ENCODE measurements around the gene DLK1.

Gene DLK1

DNA sequence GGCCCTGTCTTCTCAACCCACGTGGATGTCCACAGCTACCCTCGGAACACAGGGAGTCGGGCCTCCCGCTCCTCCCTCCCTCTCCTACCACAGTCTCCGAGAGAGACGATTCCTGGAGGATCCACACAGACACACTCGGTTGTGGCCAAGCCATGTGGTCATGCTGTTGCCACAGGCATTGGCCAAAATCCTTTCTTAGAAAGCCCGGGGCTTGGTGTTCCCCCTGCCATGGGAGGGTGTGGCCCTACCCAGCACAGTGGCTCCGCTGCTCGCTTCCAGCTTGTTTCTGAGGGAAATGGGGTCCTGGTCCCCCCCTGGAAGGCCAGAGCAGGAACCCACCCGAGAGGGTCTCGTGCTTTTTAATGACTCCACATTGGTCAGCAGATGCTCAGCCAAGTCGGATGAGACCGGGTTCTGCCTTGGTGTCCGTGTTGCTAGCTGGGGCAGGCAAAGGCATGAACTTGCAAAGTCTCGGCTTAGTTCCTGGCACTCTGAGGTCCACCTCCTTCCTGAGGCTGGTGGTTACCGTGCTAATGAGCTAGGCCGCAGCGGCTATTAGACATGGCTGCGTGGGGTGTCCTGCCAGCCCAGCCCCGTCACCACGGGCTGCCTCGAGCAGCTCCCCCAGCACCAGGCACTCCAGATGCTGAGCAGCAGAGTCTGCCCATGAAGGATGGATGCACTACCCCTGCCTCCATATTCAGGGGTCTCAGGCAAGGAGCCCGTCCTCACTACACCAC lies 52.4 kb downstream of the DLK1 start:
- no peak overlapping the region for H3K27ac ChIP-seq
- no peak for TF ChIP-seq ZFX (IDR thresholded peaks at IDR 0.05)
- TF ChIP-seq, protein P1, sequence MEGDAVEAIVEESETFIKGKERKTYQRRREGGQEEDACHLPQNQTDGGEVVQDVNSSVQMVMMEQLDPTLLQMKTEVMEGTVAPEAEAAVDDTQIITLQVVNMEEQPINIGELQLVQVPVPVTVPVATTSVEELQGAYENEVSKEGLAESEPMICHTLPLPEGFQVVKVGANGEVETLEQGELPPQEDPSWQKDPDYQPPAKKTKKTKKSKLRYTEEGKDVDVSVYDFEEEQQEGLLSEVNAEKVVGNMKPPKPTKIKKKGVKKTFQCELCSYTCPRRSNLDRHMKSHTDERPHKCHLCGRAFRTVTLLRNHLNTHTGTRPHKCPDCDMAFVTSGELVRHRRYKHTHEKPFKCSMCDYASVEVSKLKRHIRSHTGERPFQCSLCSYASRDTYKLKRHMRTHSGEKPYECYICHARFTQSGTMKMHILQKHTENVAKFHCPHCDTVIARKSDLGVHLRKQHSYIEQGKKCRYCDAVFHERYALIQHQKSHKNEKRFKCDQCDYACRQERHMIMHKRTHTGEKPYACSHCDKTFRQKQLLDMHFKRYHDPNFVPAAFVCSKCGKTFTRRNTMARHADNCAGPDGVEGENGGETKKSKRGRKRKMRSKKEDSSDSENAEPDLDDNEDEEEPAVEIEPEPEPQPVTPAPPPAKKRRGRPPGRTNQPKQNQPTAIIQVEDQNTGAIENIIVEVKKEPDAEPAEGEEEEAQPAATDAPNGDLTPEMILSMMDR (conservative IDR thresholded peaks at IDR 0.05): no peak

DNA sequence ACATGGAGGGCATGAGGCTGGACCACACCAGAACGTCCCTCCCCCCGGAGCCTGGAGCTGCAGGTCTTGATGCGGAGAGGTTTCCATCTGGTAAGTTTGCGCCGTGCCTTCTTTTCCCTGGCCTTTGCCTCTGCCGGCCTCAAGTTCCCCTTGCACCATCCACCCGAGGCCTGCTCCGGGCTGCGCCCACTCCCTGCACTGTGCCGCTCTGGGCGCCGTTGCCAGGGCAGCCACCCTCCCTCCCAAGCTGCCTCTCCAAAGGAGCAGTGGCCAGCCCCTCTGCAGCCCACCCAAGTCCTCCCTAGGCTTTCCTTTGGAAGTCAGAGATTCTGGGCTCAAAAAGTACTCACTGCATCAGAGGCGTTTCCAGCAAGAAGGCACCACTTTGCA lies 53.0 kb downstream of the DLK1 start:
- no peak for TF ChIP-seq ZFX (IDR thresholded peaks at IDR 0.05)
- TF ChIP-seq, protein P1 (conservative IDR thresholded peaks at IDR 0.05): no peak
- H3K27ac ChIP-seq: no peak overlapping the region

DNA sequence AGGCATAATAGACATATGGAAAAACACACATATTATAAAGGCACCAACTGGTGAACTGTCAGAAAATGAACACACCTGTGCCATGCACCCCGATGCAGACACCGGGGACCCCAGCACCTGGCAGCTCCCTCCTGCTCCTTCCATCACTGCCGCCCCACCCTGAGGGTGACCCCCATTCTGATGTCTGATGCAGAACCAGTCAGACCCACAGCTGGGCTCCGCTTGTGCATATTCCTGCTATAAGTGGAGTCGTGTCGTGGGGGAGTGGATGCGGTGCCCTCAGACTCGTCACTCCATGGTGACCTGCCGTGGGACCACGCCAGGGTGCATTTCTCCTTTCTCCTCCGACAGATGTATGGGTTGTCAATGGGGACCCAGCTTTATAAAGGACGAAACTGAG lies 53.6 kb downstream of the DLK1 start:
- no peak overlapping the region for H3K27ac ChIP-seq
- no peak for TF ChIP-seq ZFX (IDR thresholded peaks at IDR 0.05)
- TF ChIP-seq, protein P1 (conservative IDR thresholded peaks at IDR 0.05): no peak

DNA sequence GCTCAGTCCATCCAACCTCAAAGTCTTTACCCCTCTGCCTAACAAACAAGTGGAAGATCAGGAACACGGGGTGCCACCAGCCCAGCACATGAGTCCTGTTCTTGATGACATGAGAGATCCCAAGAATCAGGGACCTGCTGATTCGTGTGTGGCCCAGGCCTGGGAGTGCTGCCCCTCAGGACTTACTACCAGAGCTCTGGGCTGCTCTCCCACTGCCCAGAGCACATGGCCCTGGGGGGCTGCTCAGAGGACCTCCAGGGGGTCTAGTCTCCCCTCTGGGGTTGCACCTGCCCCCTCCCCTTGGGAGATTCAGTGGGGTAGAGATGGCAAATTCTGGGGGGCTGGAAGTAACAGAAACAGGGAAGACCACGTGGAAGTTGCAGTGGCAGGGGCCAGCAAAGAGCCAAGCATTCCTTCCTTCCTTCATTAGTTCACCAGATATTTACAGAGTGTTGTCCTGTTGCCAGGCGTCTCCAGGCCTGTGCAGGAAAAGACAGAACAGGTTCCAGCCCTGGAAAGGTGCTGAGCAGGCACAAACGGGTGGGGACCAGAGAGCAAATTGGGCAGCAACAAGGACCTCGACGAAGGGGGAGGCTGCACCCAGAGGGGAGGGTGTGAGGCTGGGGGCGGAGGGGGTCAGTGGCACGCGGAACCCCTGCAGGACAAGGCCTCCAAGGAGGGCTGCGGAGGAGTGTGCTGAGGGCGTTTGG lies 54.1 kb downstream of the DLK1 start:
- TF ChIP-seq, protein P1 (conservative IDR thresholded peaks at IDR 0.05): no peak
- TF ChIP-seq ZFX (IDR thresholded peaks at IDR 0.05): no peak
- no peak overlapping the region for H3K27ac ChIP-seq

DNA sequence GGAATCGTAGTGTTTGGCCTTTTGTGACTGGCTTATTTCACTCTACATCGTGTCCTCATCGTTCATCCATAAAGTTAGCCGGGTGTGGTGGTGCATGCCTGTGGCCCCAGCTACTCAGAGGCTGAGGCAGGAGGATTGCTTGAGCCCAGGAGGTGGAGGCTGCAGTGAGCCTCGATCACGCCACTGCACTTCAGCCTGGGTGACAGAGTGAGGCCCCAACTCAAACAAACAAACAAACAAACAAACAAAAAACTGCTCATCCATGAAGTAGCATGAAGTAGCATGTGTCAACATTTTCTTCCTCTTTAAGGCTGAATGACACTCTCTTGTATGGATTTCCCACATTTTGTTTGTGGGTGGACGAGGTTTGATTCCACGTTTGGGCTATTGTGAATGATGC lies 55.3 kb downstream of the DLK1 start:
- no peak for TF ChIP-seq ZFX (IDR thresholded peaks at IDR 0.05)
- TF ChIP-seq, protein P1 (conservative IDR thresholded peaks at IDR 0.05): no peak
- H3K27ac ChIP-seq: no peak overlapping the region

DNA sequence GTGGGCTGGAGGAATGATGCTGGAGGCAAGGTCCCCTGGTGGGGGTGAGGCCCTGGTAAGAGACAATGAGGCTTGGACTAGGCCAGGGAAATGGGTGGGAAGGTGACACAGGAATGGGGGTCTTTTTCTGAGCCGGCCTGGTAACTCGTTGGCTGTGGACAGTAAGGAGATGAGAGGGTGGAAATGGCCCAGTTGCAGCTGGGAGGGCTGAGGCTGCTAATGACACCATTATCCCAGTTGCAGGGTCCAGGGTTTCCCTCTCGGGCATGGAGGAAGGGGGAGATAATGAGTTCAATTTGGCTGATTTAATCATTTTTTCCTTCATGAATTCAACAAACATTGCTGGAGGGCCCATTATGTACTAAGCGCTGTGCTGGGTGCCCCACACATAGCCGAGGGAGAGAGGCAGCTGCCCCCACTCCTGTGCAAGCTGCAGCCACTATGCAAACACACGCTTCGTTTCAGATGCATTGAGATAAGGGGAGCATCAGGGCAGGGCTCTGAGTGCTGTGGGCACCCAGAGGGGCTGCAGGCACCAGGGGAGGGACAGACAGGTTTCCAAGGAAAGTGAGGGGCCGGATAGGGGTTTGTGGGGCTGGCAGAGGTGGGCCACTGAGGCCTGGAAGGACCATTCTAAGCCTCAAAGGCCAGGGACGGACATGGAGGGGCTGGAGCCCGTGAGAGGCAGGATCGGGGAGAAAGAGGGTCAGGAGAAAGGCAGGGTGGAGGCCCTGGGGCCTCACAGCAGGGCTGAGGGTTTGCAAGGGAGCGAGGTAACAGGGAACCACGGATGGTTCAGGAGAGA lies 56.0 kb downstream of the DLK1 start:
- TF ChIP-seq ZFX (IDR thresholded peaks at IDR 0.05): no peak
- TF ChIP-seq, protein P1 (conservative IDR thresholded peaks at IDR 0.05): no peak
- H3K27ac ChIP-seq: no peak overlapping the region
